Tibial artery (tissue), 4 donors: ENCODE results near the gene MALT1.

Source experiments
- DNase-seq, 2 donors: peaks; one replicate each; pipeline ENCODE4 v3.0.0-alpha.2; 2019
- H3K27ac ChIP-seq, 2 donors: fragments of 200-600 bp; sonication (generic) in 1 of 2; 1 replicate in 1 of 2; 2 replicates in 1 of 2; pipeline ENCODE4 v1.5.1; 2018 to 2019; ENCODE audit warnings: mild to moderate bottlenecking in 1 of 2
- H3K27me3 ChIP-seq, 2 donors: fragments of 200-600 bp; sonication (generic) in 1 of 2; one replicate each; pipeline versions ENCODE4 v1.5.1 to v1.6.0; 2016 to 2019
- H3K36me3 ChIP-seq, 3 donors: fragments of 200-600 bp; sonication (generic) in 2 of 3; one replicate each; pipeline ENCODE4 v1.5.1; 2016 to 2019; ENCODE audit warnings: mild to moderate bottlenecking in 2 of 3
- H3K4me1 ChIP-seq, 4 donors: fragments of 200-600 bp; sonication (generic) in 2 of 4; 1 replicate in 3 of 4; 2 replicates in 1 of 4; pipeline ENCODE4 v1.5.1; 2016 to 2019
- H3K4me3 ChIP-seq, 2 donors: fragments of 200-600 bp; sonication (generic) in 1 of 2; 1 replicate in 1 of 2; 2 replicates in 1 of 2; pipeline ENCODE4 v1.5.1; 2018 to 2019; ENCODE audit warnings: mild to moderate bottlenecking in 2 of 2
- H3K9me3 ChIP-seq, 3 donors: fragments of 200-600 bp; sonication (generic) in 1 of 3; one replicate each; pipeline ENCODE4 v1.5.1; 2016 to 2019
- CTCF ChIP-seq, 2 experiments: fragments of 200-600 bp in 1 of 2; fragments of 450-650 bp in 1 of 2; IDR thresholded peaks; one replicate each; pipeline ENCODE4 v1.5.1; 2017 to 2019; ENCODE audit warnings: antibody characterized with exemption in 2 of 2, mild to moderate bottlenecking in 1 of 2, moderate library complexity in 1 of 2
- intact Hi-C: fragments of 100-400 bp; cut with DNase I; formaldehyde crosslinking; loops from one replicate; pipeline ENCODE4 v1.15.0; 2023; ENCODE audit warnings: low total_unique reads

Gene MALT1

GRCh38 chr18:58777471-58777870 is 106.2 kb downstream of the MALT1 start:
- DNase-seq, result no peak
- Histone ChIP-seq H3K27ac (no peak overlapping the region), H3K4me3 (no peak overlapping the region), H3K36me3 (no peaks in the 10 kb centered on the region), H3K9me3 (no peaks in the 10 kb centered on the region), H3K4me1 (peaks cover 0 to 12% (median 6%) of the 10 kb centered on the region in 4 donors), H3K27me3 (peaks cover 0 to 2% of the 10 kb centered on the region in 2 donors)
- TF ChIP-seq CTCF (IDR thresholded peaks at IDR 0.05), result no peak
- intact Hi-C loops, result no loop called here

GRCh38 chr18:58779529-58779928 is 108.3 kb downstream of the MALT1 start:
- Histone ChIP-seq H3K4me3 (no peak overlapping the region), H3K9me3 (no peaks in the 10 kb centered on the region), H3K27ac (no peak overlapping the region), H3K4me1 (peaks cover 0 to 19% (median 10%) of the 10 kb centered on the region in 4 donors), H3K27me3 (no peaks in the 10 kb centered on the region), H3K36me3 (no peaks in the 10 kb centered on the region)
- intact Hi-C loops, result no loop called here
- no peak for TF ChIP-seq CTCF (IDR thresholded peaks at IDR 0.05)
- no peak for DNase-seq

GRCh38 chr18:58780045-58780444 is 108.8 kb downstream of the MALT1 start:
- no peak overlapping the region for H3K27ac ChIP-seq

GRCh38 chr18:58781627-58782194 is 110.4 kb downstream of the MALT1 start:
- intact Hi-C loops, result loop anchor here (2.0 kb wide), 1 partner anchor 275 kb away; no protein-coding TSS in a partner anchor
- Histone ChIP-seq H3K27me3 (no peaks in the 10 kb centered on the region), H3K27ac (peak overlapping the region; percentile 51 to 63), H3K36me3 (no peaks in the 10 kb centered on the region), H3K9me3 (no peaks in the 10 kb centered on the region), H3K4me1 (peaks cover 0 to 37% (median 20%) of the 10 kb centered on the region in 4 donors), H3K4me3 (no peak overlapping the region)
- TF ChIP-seq CTCF (IDR thresholded peaks at IDR 0.05), result peak; percentile 85 to 98
- peak; percentile 81 to 88 for DNase-seq

More at GRCh38 chr18:58780045-58780444, 108.8 kb downstream of the MALT1 start:
- no peaks in the 10 kb centered on the region for H3K27me3 ChIP-seq
- H3K4me3 ChIP-seq, result no peak overlapping the region
- intact Hi-C loops, result loop anchor here (2.0 kb wide), 1 partner anchor 277 kb away; no protein-coding TSS in a partner anchor
- H3K9me3 ChIP-seq, result no peaks in the 10 kb centered on the region
- no peaks in the 10 kb centered on the region for H3K36me3 ChIP-seq
- peaks cover 0 to 25% (median 15%) of the 10 kb centered on the region in 4 donors for H3K4me1 ChIP-seq
- no peak for TF ChIP-seq CTCF (IDR thresholded peaks at IDR 0.05)
- DNase-seq, result no peak

- H3K36me3 ChIP-seq, result no peaks in the 10 kb centered on the region
- TF ChIP-seq CTCF (IDR thresholded peaks at IDR 0.05), result no peak
- H3K27me3 ChIP-seq, result no peaks in the 10 kb centered on the region
- DNase-seq, result peak; percentile 28 to 77
- intact Hi-C loops, result no loop called here
- H3K4me3 ChIP-seq, result no peak overlapping the region
- peak overlapping the region; percentile 68 to 77 for H3K27ac ChIP-seq
- no peaks in the 10 kb centered on the region for H3K9me3 ChIP-seq
- peaks cover 0 to 42% (median 24%) of the 10 kb centered on the region in 4 donors for H3K4me1 ChIP-seq
These were observed 113.4 kb downstream of the MALT1 start for GRCh38 chr18:58784601-58785137.
